ENCODE results near the gene APBA1. TPM values are rescaled to one million over a fixed set of nuclear protein-coding genes. Genes with fewer than 3 reads are reported as not detected.

The APBA1 gene
- total and polyA plus RNA-seq, 11 donors = 0.61 to 6.2 (median 2.2) TPM

GRCh38 chr9:69643098-69643497 lies 29.1 kb downstream of the APBA1 start:
- H3K9me3 ChIP-seq = peaks cover 0 to 8% (median 0%) of the 10 kb centered on the region in 12 donors
- no peak overlapping the region for H3K27ac ChIP-seq
- WGBS, 4 donors = 87 to 100% (median 90%) methylated on average over 1 of the region's 1 CpG
- no peaks in the 10 kb centered on the region for H3K27me3 ChIP-seq
- no peak for ATAC-seq
- no peaks in the 10 kb centered on the region for H3K36me3 ChIP-seq
- H3K4me1 ChIP-seq = peaks cover 0 to 8% (median 0%) of the 10 kb centered on the region in 12 donors
- intact Hi-C loops (cut with DNase I) = no loop called here
- no peak for DNase-seq
- H3K4me3 ChIP-seq = no peak overlapping the region
- TF ChIP-seq POLR2A (IDR thresholded peaks at IDR 0.05) (no peak), CTCF (IDR thresholded peaks at IDR 0.05) (no peak)

GRCh38 chr9:69637817-69638200 lies 34.4 kb downstream of the APBA1 start:
- Histone ChIP-seq H3K36me3 (no peaks in the 10 kb centered on the region), H3K4me3 (no peak overlapping the region), H3K9me3 (peaks cover 0 to 8% (median 0%) of the 10 kb centered on the region in 12 donors), H3K27me3 (no peaks in the 10 kb centered on the region), H3K4me1 (peaks cover 0 to 7% (median 0%) of the 10 kb centered on the region in 12 donors), H3K27ac (no peak overlapping the region)
- intact Hi-C loops (cut with DNase I) = no loop called here
- TF ChIP-seq CTCF (IDR thresholded peaks at IDR 0.05) (no peak), POLR2A (IDR thresholded peaks at IDR 0.05) (no peak)
- ATAC-seq (peak in 1 of 4 donors; percentile 39), DNase-seq (no peak)

GRCh38 chr9:69637193-69637816 lies 34.9 kb downstream of the APBA1 start:
- 93 to 98% (median 94%) methylated on average over 2 of the region's 2 CpGs for WGBS, 4 donors
- ATAC-seq (no peak), DNase-seq (no peak)
- Histone ChIP-seq H3K27ac (no peak overlapping the region), H3K27me3 (no peaks in the 10 kb centered on the region), H3K4me3 (no peak overlapping the region), H3K9me3 (peaks cover 0 to 6% (median 0%) of the 10 kb centered on the region in 12 donors), H3K36me3 (no peaks in the 10 kb centered on the region), H3K4me1 (peaks cover 0 to 7% (median 0%) of the 10 kb centered on the region in 12 donors)
- intact Hi-C loops (cut with DNase I) = no loop called here
- TF ChIP-seq POLR2A (IDR thresholded peaks at IDR 0.05) (no peak), CTCF (IDR thresholded peaks at IDR 0.05) (no peak)

- H3K36me3 ChIP-seq = no peaks in the 10 kb centered on the region
- intact Hi-C loops (cut with DNase I) = no loop called here
- DNase-seq = no peak
- H3K27me3 ChIP-seq = no peaks in the 10 kb centered on the region
- H3K4me1 ChIP-seq = peaks cover 0 to 7% (median 0%) of the 10 kb centered on the region in 12 donors
- H3K4me3 ChIP-seq = no peak overlapping the region
- 78 to 92% (median 83%) methylated on average over 1 of the region's 1 CpG for WGBS, 4 donors
- H3K9me3 ChIP-seq = no peaks in the 10 kb centered on the region
- H3K27ac ChIP-seq = no peak overlapping the region
- ATAC-seq = no peak
- TF ChIP-seq POLR2A (IDR thresholded peaks at IDR 0.05) (no peak), CTCF (IDR thresholded peaks at IDR 0.05) (no peak)
Observed at GRCh38 chr9:69633716-69634115, 38.5 kb downstream of the APBA1 start.

Measured in heart left ventricle (tissue), 16 donors.